ENCODE results near the gene TMEM190. TPM values are rescaled to one million over a fixed set of nuclear protein-coding genes. Genes with fewer than 3 reads are reported as not detected.

Gene TMEM190
- total and polyA plus RNA-seq, 9 of the 15 experiments (the other 6 are each of a cell fraction or from before 2014, with no cell fraction given), result not detected

DNA sequence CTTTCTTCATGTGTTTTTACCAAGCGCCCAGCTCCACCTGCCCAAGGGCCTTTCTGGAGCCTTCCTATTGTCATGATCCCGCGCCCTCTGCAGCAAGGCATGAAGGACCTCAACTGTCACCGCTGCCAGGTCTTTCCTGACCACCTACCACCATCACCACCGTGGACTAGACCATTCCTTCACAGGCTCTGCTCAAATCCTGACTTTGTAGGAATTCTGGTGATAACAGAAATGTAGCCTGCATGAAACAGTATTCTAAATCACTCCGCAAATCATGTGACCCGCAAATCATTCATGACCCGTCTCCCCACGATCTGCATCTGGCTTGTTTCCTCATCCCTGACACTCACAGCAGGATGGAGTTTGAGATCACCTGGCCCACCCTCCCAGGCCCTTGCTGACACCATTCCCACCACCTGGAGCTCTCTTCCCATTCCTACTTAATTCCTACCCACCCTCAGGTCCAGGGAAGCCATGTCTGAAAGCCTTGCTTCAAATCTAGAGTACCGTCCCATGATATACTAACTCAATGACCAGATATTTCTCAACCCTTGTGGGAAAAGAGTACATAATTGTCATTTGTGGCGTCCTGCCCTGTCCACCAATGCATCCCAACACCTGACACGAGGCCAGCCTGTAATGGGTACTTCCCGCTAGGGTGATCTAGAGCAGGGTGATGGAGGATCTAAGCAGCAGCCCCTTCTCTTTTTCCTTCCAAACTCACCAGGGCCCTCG lies 29.6 kb downstream of the TMEM190 start (continued):
- TF ChIP-seq, protein P1, sequence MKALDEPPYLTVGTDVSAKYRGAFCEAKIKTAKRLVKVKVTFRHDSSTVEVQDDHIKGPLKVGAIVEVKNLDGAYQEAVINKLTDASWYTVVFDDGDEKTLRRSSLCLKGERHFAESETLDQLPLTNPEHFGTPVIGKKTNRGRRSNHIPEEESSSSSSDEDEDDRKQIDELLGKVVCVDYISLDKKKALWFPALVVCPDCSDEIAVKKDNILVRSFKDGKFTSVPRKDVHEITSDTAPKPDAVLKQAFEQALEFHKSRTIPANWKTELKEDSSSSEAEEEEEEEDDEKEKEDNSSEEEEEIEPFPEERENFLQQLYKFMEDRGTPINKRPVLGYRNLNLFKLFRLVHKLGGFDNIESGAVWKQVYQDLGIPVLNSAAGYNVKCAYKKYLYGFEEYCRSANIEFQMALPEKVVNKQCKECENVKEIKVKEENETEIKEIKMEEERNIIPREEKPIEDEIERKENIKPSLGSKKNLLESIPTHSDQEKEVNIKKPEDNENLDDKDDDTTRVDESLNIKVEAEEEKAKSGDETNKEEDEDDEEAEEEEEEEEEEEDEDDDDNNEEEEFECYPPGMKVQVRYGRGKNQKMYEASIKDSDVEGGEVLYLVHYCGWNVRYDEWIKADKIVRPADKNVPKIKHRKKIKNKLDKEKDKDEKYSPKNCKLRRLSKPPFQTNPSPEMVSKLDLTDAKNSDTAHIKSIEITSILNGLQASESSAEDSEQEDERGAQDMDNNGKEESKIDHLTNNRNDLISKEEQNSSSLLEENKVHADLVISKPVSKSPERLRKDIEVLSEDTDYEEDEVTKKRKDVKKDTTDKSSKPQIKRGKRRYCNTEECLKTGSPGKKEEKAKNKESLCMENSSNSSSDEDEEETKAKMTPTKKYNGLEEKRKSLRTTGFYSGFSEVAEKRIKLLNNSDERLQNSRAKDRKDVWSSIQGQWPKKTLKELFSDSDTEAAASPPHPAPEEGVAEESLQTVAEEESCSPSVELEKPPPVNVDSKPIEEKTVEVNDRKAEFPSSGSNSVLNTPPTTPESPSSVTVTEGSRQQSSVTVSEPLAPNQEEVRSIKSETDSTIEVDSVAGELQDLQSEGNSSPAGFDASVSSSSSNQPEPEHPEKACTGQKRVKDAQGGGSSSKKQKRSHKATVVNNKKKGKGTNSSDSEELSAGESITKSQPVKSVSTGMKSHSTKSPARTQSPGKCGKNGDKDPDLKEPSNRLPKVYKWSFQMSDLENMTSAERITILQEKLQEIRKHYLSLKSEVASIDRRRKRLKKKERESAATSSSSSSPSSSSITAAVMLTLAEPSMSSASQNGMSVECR (CRISPR knock-in tag; IDR thresholded peaks at IDR 0.05), result peak; percentile 69
- TF ChIP-seq TAF9B (IDR thresholded peaks at IDR 0.05; ENCODE audit: partially characterized antibody) (no peak), SMAD1 (IDR thresholded peaks at IDR 0.05; ENCODE audit: low read depth, low read length, partially characterized antibody) (no peak), LARP7 (IDR thresholded peaks at IDR 0.05) (no peak), ZNF143 (CRISPR knock-in tag; IDR thresholded peaks at IDR 0.05) (peak; percentile 21; the same call in 1 of the 2 replicates), KDM1A (IDR thresholded peaks at IDR 0.05) (no peak), SMARCE1 (IDR thresholded peaks at IDR 0.05) (no peak), SREBF2 (CRISPR knock-in tag; IDR thresholded peaks at IDR 0.05) (no peak), SRSF9 (IDR thresholded peaks at IDR 0.05; ENCODE audit: borderline replicate concordance, low read depth, low read length) (no peak), ZSCAN32 (CRISPR knock-in tag; IDR thresholded peaks at IDR 0.05) (no peak), ZNF511 (CRISPR knock-in tag; IDR thresholded peaks at IDR 0.05) (no peak), ZNF780A (CRISPR knock-in tag; IDR thresholded peaks at IDR 0.05) (no peak), SIN3A (IDR thresholded peaks at IDR 0.05; ENCODE audit: borderline replicate concordance in 2 of 2, control insufficient read depth in 1 of 2, low read depth in 2 of 2, low read length in 2 of 2) (peak in 1 of 2 experiments; percentile 45; a peak in 2 of 4 replicates), BRD9 (IDR thresholded peaks at IDR 0.05; ENCODE audit: low read depth, partially characterized antibody) (no peak), HNRNPUL1 (IDR thresholded peaks at IDR 0.05; ENCODE audit: low read length) (0 out of 2 replicates have a peak, but pooled peaks have one; percentile 29), MAX (CRISPR knock-in tag; IDR thresholded peaks at IDR 0.05) (peak; percentile 44; the same call in 1 of the 2 replicates), ZNF232 (CRISPR knock-in tag; IDR thresholded peaks at IDR 0.05) (no peak)
- TF ChIP-seq, protein P2, sequence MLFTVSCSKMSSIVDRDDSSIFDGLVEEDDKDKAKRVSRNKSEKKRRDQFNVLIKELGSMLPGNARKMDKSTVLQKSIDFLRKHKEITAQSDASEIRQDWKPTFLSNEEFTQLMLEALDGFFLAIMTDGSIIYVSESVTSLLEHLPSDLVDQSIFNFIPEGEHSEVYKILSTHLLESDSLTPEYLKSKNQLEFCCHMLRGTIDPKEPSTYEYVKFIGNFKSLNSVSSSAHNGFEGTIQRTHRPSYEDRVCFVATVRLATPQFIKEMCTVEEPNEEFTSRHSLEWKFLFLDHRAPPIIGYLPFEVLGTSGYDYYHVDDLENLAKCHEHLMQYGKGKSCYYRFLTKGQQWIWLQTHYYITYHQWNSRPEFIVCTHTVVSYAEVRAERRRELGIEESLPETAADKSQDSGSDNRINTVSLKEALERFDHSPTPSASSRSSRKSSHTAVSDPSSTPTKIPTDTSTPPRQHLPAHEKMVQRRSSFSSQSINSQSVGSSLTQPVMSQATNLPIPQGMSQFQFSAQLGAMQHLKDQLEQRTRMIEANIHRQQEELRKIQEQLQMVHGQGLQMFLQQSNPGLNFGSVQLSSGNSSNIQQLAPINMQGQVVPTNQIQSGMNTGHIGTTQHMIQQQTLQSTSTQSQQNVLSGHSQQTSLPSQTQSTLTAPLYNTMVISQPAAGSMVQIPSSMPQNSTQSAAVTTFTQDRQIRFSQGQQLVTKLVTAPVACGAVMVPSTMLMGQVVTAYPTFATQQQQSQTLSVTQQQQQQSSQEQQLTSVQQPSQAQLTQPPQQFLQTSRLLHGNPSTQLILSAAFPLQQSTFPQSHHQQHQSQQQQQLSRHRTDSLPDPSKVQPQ (CRISPR knock-in tag; IDR thresholded peaks at IDR 0.05; ENCODE audit: borderline replicate concordance), result no peak
- TF ChIP-seq, protein P3, sequence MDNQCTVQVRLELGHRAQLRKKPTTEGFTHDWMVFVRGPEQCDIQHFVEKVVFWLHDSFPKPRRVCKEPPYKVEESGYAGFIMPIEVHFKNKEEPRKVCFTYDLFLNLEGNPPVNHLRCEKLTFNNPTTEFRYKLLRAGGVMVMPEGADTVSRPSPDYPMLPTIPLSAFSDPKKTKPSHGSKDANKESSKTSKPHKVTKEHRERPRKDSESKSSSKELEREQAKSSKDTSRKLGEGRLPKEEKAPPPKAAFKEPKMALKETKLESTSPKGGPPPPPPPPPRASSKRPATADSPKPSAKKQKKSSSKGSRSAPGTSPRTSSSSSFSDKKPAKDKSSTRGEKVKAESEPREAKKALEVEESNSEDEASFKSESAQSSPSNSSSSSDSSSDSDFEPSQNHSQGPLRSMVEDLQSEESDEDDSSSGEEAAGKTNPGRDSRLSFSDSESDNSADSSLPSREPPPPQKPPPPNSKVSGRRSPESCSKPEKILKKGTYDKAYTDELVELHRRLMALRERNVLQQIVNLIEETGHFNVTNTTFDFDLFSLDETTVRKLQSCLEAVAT (IDR thresholded peaks at IDR 0.05), result no peak

Data from K562 (cell line).